CD4-positive, alpha-beta T cell treated with Interleukin-15 for 1 hour (primary cell): Measurements from ENCODE around the gene HDGFL2.

ENCODE experiments used
- DNase-seq: peaks from one replicate; pipeline ENCODE4 v3.0.0-alpha.2; 2020

The HDGFL2 gene

DNA sequence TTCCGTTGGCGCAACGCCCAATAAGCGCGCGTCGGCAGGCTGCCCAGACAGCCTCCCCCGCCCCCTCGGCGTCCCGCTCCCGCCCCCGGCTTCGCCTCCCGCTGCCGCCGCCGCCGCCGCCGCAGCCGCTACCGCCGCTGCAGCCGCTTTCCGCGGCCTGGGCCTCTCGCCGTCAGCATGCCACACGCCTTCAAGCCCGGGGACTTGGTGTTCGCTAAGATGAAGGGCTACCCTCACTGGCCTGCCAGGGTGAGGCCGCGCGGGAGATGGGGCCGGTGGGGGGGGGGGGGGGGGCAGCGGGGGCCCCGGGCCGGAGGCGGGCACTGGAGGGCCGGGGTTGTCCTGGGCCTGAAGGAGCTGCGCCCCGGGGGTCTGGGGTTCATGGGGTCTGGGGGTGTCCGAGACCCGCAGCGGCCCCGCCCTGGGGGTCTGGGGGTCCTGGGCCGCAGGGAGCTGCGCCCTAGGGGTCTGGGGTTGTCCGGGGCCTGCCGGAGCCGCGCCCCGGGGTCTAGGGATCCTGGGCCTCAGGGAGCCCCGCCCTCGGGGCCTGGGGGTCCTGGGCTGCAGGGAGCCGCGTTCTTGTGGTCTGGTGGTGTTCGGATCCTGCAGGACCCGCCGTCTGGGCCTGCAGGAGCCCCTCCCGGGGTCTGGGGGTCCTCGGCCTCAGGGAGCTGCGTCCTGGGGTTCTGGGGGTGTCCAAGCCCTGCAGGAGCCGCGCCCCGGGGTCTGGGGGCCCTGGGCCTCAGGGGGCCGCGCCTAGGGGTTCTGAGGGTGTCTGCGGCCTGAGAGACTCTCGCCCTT lies at the start of gene HDGFL2:
Gene HDGFL2 (plus strand): TSS at position 124 of the 801 bp plus-strand sequence. CDS start 54 bp downstream, at position 178.
- DNase-seq: no peak

DNA sequence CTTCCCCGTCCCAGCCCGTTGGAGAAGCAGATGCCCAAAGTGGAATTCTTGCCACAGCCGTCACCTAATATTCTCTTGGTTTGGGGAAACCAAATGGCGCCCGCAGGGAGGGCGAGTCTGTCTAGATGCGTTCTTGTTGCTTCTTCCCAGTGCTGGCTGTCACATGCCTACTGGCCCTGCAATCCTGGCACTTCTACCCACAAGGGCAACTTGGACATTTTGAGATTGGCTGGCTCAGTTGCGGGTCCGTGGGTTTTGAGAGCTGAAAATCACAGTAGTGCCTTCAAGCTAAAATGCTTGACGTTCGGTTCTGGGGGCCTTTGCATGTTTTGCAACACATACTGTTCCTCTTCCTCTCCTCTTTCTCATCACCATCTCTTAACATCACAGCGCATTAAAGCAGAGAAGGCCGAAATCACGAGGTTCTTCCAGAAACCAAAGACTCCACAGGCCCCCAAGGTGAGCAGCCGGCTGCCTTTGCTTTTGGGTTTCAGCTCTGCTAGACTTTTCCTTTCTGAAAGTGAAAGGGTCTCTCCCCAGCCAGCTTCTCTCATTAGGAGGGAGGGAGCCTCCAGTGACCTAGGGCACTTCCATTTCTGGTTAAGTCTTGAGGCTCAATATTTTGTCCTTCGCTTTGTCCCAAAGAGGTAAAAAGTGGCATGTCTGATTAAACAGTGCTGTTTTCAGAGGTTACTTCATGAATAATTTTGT lies 48.5 kb upstream of the HDGFL2 start:
- DNase-seq: no peak

DNA sequence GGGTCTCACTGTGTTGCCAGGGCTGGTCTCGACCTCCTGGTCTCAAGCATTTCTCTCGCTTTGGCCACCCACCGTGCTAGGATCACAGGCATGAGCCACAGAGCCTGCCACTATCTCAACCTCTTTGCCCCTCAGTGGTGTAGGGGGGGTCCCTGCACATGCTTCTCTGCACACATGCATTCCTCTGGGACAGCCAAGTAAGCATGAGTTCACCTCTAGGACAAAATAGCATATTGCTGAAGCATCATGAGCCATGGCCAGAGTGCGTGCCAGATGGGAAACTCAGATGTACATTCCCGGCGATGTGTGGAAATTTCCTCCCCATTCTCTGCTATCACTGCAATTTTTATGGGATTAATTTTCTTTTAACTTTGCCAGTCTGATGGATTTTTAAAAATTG lies 46.6 kb upstream of the HDGFL2 start:
- no peak for DNase-seq

DNA sequence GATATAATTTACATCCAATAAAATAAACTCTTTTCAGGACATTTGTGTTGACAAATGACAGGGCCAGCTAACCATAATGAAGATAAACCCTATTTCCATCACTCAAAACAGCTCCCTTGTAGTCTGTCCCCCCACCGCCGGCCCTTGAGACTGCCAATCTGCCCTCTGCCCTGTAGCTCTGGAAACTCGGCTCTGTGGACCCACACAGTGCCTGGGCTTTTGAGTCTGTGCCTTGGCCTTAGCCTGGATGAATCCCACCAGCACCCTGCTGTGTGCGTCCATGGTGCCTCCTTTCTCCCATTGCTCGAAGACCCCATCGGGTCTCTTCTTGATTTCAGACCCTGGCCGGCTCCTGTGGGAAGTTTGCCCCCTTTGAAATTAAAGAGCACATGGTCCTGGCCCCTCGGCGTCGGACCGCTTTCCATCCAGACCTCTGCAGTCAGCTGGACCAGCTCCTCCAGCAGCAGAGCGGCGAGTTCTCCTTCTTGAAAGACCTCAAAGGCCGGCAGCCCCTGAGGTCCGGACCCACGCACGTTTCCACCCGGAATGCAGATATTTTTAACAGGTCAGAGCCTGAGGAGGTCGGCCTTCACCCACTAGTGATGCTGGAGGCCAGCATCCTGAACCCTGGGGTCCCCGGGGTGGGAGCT lies 43.6 kb upstream of the HDGFL2 start:
- no peak for DNase-seq

DNA sequence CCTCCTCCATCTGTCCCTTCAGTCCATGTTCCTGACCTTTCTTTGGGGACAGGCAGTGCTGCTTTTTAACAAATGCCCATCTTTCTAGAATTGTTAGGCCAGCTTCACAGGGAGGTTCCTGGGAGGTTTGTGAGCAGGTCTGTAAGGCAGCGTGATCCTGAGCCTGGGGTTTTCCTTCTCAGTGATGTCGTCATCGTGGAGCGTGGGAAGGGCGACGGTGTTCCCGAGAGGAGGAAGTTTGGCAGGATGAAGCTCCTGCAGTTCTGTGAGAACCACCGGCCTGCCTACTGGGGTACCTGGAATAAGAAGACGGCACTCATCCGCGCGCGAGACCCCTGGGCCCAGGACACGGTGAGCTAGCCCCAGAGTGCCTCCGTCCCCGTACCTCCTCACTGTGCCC lies 42.8 kb upstream of the HDGFL2 start:
- no peak for DNase-seq

DNA sequence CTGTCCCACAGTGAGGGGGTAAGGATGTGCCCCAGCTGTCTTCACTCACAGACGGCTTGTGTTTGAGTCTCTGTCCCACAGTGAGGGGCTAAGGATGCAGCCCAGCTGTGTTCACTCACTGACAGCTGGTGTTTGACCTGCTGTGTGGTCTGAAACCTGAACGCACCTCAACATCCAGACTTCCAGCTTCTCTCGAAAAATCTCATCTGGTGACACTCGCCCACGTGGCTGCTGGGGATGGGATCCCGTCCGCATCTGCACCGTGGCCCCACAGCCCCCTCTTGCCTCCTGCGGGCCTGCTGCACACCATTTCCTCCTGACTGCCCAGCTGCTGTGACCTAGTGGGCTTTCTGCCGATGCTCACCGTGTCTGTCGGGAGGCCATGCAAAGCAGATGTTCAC lies 42.3 kb upstream of the HDGFL2 start:
- DNase-seq: no peak

DNA sequence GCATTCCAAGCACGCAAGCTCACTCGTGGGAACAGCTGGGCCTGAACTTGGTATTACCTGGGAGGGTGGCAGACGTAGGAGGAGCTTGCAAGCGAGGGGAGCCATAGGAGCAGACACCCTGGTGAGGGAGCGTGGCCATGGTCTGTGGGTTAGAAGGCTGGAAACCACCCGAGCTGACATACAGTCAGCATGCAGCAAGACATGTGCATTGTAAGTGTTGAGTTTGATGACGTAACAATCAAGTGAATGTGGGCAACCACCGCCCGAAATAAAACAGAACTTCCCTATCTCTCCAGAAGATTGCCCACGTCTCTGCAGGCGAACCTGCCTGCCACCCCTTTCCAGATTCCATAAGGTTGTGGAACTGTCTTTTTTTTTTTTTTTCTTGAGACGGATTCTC lies 41.3 kb upstream of the HDGFL2 start:
- peak; percentile 79 for DNase-seq

DNA sequence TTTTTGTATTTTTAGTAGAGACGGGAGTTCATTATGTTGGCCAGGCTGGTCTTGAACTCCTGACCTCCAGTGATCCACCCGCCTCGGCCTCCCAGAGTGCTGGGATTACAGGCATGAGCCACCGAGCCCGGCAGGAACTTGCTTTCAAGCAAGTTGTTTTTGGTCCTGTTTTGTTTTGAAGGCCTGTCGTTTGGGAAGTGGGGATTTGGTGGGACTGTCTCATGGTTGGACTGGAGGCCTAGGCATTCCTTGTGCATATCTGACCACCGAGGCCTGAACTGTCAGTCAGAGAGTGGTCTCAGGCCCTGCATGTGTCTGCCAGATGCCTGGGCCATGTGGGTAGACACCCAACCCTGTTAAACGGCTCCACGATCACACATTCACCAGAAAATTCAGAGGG lies 40.8 kb upstream of the HDGFL2 start:
- no peak for DNase-seq

DNA sequence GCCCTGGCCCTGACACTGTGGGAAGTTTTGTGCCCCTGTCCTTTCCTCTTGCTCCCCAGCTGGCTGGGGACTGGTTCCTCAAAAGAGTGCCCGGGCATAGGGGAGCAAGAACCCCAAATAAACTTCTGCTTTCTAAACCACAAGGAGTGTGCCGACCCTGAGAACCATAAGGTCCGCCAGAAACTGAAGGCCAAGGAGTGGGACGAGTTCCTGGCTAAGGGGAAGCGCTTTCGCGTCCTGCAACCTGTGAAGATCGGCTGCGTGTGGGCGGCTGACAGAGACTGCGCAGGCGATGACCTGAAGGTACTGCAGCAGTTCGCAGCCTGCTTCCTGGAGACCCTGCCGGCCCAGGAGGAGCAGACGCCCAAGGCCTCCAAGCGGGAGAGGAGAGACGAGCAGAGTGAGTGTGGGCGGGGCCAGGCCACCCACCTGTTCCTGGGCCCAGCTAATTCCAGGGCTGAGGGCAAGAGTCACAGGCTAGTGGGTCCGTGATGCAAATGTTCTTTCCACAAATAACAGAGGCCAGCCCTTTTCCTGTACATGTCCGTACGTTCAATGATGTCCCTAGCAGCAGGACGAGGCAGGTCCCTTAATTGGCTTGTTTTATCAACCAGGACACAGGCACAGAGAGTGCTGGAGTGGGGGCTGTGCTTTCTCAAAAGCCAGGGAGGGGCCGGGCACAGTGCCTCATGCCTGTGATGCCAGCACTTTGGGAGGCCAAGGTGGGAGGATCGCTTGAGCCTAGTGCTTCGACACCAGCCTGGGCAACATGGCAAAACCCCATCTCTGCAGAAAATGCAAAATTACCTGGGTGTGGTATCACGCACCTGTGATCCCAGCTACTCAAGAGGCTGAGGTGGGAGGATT lies 40.1 kb upstream of the HDGFL2 start:
- peak; percentile 64 for DNase-seq

DNA sequence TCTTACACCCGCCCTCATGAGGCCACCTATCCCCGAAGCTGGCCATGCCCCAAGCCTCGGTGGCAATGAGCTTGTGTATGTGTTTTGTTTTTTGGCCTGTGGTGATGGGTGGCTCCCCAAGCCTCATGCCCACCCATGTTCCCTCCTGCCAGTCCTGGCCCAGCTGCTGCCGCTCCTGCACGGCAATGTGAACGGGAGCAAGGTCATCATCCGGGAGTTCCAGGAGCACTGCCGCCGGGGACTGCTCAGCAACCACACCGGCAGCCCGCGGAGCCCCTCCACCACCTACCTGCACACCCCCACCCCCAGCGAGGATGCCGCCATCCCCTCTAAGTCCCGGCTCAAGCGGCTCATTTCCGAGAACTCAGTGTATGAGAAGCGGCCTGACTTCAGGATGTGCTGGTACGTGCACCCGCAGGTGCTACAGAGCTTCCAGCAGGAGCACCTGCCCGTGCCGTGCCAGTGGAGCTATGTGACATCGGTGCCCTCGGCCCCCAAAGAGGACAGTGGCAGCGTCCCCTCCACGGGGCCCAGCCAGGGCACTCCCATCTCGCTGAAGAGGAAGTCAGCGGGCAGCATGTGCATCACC lies 39.1 kb upstream of the HDGFL2 start:
- no peak for DNase-seq

DNA sequence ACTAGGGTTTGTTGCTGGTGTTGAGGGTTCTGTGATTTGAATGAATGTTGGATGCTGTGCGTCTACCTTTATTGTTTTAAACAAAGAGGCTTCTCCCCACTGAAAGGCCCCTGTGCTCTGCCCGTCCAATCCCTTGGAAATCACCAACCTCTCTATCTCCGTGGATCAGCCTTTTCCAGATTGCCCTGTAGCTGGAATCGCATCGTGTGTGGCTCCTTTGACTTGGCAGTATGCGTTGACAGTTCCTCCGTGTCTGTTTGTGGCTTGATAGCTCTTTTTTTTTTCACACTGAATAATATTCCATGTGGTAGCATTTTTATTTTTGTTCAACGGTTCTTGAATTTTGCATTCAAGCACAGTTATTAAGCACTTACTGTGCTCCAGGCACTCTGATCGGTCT lies 37.7 kb upstream of the HDGFL2 start:
- DNase-seq: no peak

DNA sequence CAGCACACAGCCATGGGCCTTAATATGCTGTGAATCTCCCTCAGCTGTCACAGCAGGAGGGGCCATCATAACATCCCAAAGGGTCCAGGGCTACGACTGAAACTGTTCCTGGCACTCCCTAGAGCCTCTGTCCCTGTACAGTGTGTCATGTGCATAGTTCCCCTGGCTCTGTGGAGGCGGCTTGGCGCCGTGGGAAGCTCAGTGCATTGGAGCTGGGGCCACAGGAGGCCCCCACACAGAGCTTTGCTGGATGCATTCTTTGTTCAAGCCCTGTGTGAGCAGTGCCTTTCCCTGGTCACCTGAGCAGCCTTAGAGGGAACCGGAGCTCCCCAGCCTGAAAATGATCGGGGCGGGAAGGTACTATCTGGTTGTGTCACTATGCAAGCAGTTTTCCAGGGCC lies 35.9 kb upstream of the HDGFL2 start:
- DNase-seq: no peak

DNA sequence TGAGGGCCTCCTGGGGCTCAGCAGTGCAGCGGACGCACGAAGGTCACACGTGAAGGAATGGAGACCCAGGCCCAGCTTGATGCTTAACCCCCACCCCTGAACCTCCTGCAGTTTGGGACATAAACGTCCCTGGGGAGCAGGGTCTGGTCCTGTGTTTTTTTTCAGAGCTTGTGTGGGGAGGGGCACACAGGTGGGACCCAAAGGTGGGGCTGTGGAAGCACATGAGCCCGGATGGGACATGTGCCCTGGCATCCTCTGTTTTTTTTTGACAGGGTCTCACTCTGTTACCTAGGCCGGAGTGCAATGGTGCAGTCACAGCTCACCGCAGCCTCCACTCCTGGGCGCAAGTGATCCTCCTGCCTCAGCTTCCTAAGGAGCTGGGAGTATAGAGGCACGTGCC lies 35.0 kb upstream of the HDGFL2 start:
- DNase-seq: no peak

DNA sequence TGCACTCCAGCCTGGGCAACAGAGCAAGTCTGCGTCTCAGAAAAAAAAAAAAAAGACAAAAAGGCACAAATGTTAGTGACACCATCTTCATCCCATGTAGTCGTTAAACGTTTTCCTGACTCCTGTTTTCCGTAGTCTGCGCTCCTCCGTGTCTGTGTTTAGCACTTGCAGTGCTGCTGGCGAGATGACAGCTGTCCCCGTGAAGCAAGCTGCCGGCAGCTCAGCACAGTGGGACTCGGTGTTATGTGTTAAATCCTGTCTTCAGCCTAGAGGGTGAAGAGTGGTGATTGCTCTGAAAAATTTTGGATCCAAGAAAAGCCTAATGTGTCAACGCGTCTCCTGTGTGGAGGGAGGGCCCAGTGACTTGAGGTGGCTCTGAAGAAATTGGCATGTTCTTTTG lies 32.9 kb upstream of the HDGFL2 start:
- DNase-seq: no peak

DNA sequence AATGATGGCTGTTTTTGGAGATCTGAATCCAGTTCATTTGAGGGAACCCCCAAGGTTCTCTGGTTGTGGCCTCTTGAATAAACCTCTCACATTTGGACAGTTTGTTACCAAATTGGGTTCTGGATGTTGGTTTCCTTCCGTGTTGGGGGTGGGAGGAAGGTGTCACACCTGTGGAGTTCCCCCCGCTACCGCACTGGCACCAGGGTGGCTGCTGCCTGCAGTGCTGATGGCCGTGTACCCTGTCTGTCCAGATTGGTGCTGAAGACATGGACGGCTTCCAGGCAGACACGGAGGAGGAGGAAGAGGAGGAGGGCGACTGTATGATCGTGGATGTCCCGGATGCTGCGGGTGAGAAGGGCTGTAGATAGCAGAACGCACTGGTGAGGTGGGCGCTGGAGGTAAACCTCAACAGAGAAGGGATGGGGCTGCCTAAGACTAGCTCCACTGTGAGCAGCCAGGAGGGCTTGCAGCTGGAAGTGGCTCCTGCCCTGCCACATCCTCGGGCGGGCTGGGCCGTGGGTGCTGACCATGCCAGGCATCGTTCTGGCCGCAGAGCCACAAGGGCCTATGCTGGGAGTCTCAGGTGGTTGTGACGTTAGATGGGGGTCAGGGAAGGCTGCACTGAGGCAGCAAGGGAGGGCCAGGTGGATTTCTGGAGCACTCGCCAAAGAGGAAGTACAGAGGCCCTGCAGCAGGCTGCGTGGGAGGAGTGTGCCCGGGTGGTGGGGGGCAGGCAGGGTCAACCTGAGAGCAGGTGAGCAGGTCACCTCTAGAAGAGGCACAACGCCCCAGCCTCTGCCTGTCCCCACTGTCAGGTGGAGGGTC lies 29.9 kb upstream of the HDGFL2 start:
- no peak for DNase-seq

DNA sequence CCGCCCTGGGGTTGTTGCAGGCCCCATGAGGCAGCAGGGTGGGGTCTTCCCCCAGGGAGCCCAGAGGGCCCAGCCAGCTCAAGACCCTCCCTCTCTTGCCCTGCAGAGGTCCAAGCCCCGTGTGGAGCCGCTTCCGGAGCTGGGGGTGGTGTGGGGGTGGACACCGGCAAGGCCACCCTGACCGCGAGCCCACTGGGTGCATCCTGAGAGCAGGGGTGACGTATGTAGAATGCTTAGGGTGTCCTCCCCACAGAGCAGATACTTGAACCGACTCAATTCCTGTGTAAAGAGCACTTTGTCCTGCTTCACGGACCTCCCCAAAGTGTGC lies 29.3 kb upstream of the HDGFL2 start:
- DNase-seq: no peak

DNA sequence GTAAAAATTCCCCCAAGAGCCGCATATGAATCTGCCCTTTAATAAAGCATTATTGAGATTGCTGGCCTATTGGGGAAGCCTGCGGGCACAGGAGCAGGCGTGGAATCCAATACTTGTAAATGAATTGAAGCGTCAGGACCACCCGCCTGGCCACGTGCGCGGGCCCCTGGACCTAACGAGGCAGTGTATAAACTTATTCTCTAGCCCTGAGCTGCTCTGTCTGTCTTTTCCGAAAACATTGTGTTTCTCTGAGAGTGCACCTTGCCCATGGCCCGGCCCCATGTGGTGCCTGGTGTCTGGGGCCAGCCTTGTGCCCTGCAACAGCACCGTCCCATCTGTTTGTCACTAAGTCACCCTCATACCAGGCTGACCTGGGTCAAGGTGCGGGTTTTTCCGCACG lies 28.9 kb upstream of the HDGFL2 start:
- no peak for DNase-seq

DNA sequence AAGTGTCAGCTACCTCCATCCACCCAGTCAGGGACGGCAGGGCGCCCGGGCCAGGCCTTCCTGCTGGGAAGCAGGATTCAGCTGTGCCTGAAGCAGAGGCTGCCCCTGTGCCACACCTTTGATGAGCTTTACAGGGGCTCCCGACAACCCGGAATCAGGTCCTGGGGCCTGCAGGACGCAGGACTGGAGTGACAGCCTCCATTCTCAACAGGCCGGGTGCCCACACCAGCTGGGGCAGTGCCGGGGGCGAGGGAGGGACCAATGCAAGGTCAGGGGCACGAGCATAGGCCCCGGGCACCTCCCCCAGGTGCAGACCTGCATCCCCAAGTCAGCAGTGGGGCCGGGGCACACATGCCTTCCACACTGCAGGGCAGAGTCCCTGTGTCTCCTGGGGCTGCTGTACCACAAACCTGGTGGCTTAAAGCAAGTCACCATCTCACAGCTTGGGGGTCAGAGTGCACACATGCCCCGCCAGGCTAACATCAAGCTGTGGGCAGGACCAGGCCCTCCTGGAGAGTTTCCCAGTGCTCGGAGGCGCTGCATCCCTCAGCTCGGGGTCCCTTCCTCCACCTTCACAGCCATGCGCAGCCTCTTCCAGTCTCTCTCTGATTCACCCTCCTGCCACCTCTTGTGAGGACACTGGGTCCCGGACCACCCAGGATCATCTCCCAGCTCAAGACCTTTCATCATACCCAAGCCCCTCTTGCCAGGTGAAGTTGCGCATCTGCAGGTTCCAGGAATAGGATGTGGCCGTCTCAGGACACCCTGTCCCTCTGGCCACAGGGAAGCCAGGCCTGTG lies 27.9 kb upstream of the HDGFL2 start:
- no peak for DNase-seq

DNA sequence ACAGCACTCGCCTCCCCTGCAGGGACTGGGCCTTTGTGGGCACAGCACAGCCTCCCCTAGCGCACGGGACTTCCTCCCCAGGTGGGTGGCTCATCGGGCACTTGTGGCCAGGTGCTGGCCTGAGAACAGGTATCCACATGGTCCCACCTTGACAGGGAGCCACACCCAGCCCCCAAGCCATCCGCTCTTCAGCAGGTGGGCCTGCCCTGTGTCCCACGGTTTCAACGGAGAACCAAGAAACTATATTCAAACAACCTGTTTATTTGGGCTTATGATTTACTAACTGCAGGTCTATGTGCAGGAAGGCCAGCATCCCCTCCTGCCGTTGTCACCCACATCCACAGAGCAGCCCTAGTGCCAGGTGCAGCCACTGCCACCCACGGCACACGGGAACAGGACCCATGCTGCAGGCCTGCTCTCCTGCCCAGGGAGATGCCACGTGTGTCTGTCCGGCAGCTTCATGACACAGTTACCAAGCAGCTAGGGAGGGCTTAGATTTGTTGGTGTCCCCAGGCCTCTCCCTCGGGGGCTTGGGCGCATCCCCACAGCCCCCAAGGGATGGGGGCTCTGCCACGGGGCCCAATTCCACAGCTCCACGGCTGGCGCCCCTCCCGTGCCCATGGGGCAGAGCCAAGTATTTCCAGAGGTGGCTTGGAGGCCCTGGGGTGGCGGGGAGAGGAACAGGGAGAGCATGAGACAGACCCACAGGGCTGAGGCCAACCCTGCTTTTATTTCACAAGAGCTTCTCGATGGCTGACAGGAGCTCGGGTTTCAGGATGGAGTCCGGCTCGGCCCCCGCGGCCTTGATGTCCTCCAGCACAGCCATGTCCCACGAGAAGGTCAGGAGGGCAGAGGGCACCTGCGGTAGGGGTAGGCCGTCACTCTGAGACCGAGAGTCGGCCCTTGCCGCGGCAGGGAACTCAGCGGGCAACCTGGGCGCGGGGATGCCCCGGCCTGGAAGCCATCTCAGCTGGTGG lies 27.0 kb upstream of the HDGFL2 start:
- DNase-seq: no peak
